H1 (cell line): ENCODE results near the gene PRCD. TPM values are rescaled to one million over a fixed set of nuclear protein-coding genes. Genes with fewer than 3 reads are reported as not detected.
A peak's percentile ranks its signal among the peaks of the same experiment; 100 is the strongest.

ENCODE experiments used
- CTCF ChIA-PET: fragments of 300-600 bp; sonication (Branson Sonifier 250); formaldehyde crosslinking; loops from one replicate; lab custom pipeline; 2021; ENCODE audit not compliant: partially characterized antibody; lab: Charles Lee
- POLR2A ChIA-PET: fragments of 300-600 bp; sonication (Branson Sonifier 250); formaldehyde crosslinking; loops from one replicate; lab custom pipeline; 2021; ENCODE audit warnings: inconsistent platforms; ENCODE audit not compliant: partially characterized antibody; lab: Charles Lee
- DNase-seq, 2 experiments: peaks; one replicate each; pipeline versions ENCODE4 v3.0.0 to v3.0.0-alpha.2; 2010 to 2022; ENCODE audit warnings: low spot score in 2 of 2, low read depth in 1 of 2, mixed read lengths in 1 of 2
- FAIRE-seq: peaks from 2 replicates; lab custom pipeline; 2011; peaks lifted over from hg19 to GRCh38; lab: Jason Lieb, UNC
- H2AFZ ChIP-seq: 2 replicates; pipeline ENCODE4 v1.8.1; 2012; ENCODE audit warnings: low read length, inconsistent platforms
- H2AK5ac ChIP-seq: 2 replicates; pipeline ENCODE4 v1.6.1; 2013; ENCODE audit warnings: low read depth, low read length
- H2BK120ac ChIP-seq: replicated peaks from 2 replicates; pipeline ENCODE3; 2013; ENCODE audit warnings: low read depth, low read length, inconsistent platforms
- H2BK12ac ChIP-seq: 2 replicates; pipeline ENCODE4 v1.6.1; 2013; ENCODE audit warnings: low read depth, low read length
- H2BK15ac ChIP-seq: 2 replicates; pipeline ENCODE4 v1.6.1; 2013; ENCODE audit warnings: low read length
- H2BK20ac ChIP-seq: 2 replicates; pipeline ENCODE4 v1.6.1; 2013; ENCODE audit warnings: low read length
- H2BK5ac ChIP-seq: 2 replicates; pipeline ENCODE4 v1.6.1; 2013; ENCODE audit warnings: low read depth, low read length
- H3K14ac ChIP-seq: 2 replicates; pipeline ENCODE4 v1.6.1; 2013; ENCODE audit warnings: inconsistent platforms; ENCODE audit not compliant: insufficient read length
- H3K18ac ChIP-seq: 2 replicates; pipeline ENCODE4 v1.6.1; 2013; ENCODE audit warnings: low read length; ENCODE audit errors: extremely low read depth
- H3K23ac ChIP-seq: 2 replicates; pipeline ENCODE4 v1.6.1; 2013; ENCODE audit warnings: inconsistent platforms; ENCODE audit not compliant: insufficient read length
- H3K23me2 ChIP-seq: 2 replicates; pipeline ENCODE4 v1.6.1; 2013; ENCODE audit warnings: low read depth, low read length
- H3K27ac ChIP-seq: 2 replicates; pipeline ENCODE4 v1.6.1; 2011; ENCODE audit warnings: low read depth, low read length, inconsistent platforms
- H3K27me3 ChIP-seq, 4 experiments: replicated peaks in 1 of 4; 1 replicate in 1 of 4; 2 replicates in 3 of 4; pipeline versions ENCODE4 v1.6.1 to v1.8.1; 2011 to 2013; ENCODE audit warnings: low read length in 3 of 4, mild to moderate bottlenecking in 3 of 4, inconsistent platforms in 2 of 4, mixed read lengths in 2 of 4, moderate library complexity in 1 of 4; ENCODE audit not compliant: control insufficient read depth in 3 of 4, insufficient read depth in 3 of 4; ENCODE audit errors: extremely low read depth in 1 of 4
- H3K36me3 ChIP-seq, 4 experiments: 2 replicates each; pipeline versions ENCODE4 v1.6.1 to v1.8.1; 2011 to 2013; ENCODE audit warnings: mild to moderate bottlenecking in 4 of 4, low read length in 3 of 4, moderate library complexity in 2 of 4, control low read depth in 1 of 4, inconsistent platforms in 1 of 4; ENCODE audit not compliant: insufficient read depth in 4 of 4, control insufficient read depth in 2 of 4
- H3K4ac ChIP-seq: replicated peaks from 2 replicates; pipeline ENCODE3; 2013; ENCODE audit warnings: low read length, low read depth, mixed read lengths, inconsistent platforms; ENCODE audit not compliant: insufficient read length
- H3K4me1 ChIP-seq, 4 experiments: replicated peaks in 1 of 4; 1 replicate in 1 of 4; 2 replicates in 3 of 4; pipeline versions ENCODE4 v1.6.1 to v1.8.1; 2011 to 2013; ENCODE audit warnings: low read length in 3 of 4, inconsistent platforms in 2 of 4, mixed read lengths in 1 of 4; ENCODE audit not compliant: insufficient read depth in 4 of 4, control insufficient read depth in 3 of 4
- H3K4me2 ChIP-seq, 2 experiments: 2 replicates each; pipeline versions ENCODE4 v1.6.1 to v1.8.1; 2011 to 2013; ENCODE audit warnings: low read depth in 2 of 2, low read length in 2 of 2, control low read depth in 1 of 2, inconsistent platforms in 1 of 2, mild to moderate bottlenecking in 1 of 2; ENCODE audit not compliant: insufficient read depth in 1 of 2
- H3K4me3 ChIP-seq, 4 experiments: fragments of 200-600, 300-600 bp in 1 of 4; sonication (generic), shearing (Covaris generic), sonication (Bioruptor Twin) in 1 of 4; 2 replicates each; pipeline versions ENCODE4 v1.5.1 to v1.8.1; 2011 to 2016; ENCODE audit warnings: low read length in 4 of 4, low read depth in 3 of 4, control low read depth in 2 of 4, inconsistent platforms in 2 of 4, mild to moderate bottlenecking in 2 of 4, mixed read lengths in 1 of 4, moderate library complexity in 1 of 4; ENCODE audit not compliant: insufficient read depth in 2 of 4; ENCODE audit errors: extremely low read depth in 1 of 4
- H3K56ac ChIP-seq: replicated peaks from 2 replicates; pipeline ENCODE3; 2013; ENCODE audit warnings: low read depth, mild to moderate bottlenecking, mixed read lengths, low read length, inconsistent platforms; ENCODE audit not compliant: insufficient read length
- H3K79me1 ChIP-seq: 2 replicates; pipeline ENCODE4 v1.6.1; 2013; ENCODE audit warnings: low read depth, low read length, control low read depth
- H3K79me2 ChIP-seq, 2 experiments: 2 replicates each; pipeline versions ENCODE4 v1.6.1 to v1.8.1; 2012 to 2013; ENCODE audit warnings: low read length in 2 of 2, mild to moderate bottlenecking in 2 of 2, inconsistent platforms in 1 of 2; ENCODE audit not compliant: insufficient read depth in 2 of 2, control insufficient read depth in 1 of 2
- H3K9ac ChIP-seq, 4 experiments: replicated peaks in 1 of 4; 1 replicate in 1 of 4; 2 replicates in 3 of 4; pipeline versions ENCODE4 v1.6.1 to v1.8.1; 2011 to 2013; ENCODE audit warnings: low read depth in 3 of 4, low read length in 3 of 4, control low read depth in 2 of 4, mild to moderate bottlenecking in 2 of 4, moderate library complexity in 2 of 4, inconsistent platforms in 1 of 4; ENCODE audit errors: extremely low read depth in 1 of 4
- H3K9me3 ChIP-seq, 2 experiments: 2 replicates each; pipeline versions ENCODE4 v1.6.1 to v1.8.1; 2012 to 2013; ENCODE audit warnings: mild to moderate bottlenecking in 2 of 2, moderate library complexity in 2 of 2, control low read depth in 1 of 2, inconsistent platforms in 1 of 2, low read depth in 1 of 2, low read length in 1 of 2, mixed read lengths in 1 of 2; ENCODE audit not compliant: insufficient read depth in 2 of 2
- H4K20me1 ChIP-seq, 2 experiments: replicated peaks in 1 of 2; 2 replicates each; pipeline versions ENCODE3 to v1.8.1; 2011 to 2013; ENCODE audit warnings: inconsistent platforms in 2 of 2, low read length in 2 of 2, mild to moderate bottlenecking in 1 of 2; ENCODE audit not compliant: insufficient read depth in 2 of 2, control insufficient read depth in 1 of 2
- H4K5ac ChIP-seq: 2 replicates; pipeline ENCODE4 v1.6.1; 2013; ENCODE audit warnings: low read length, low read depth, mixed read lengths, inconsistent platforms; ENCODE audit not compliant: insufficient read length
- H4K8ac ChIP-seq: 2 replicates; pipeline ENCODE4 v1.8.0; 2013; ENCODE audit warnings: mild to moderate bottlenecking, moderate library complexity, low read length, inconsistent platforms; ENCODE audit not compliant: insufficient read depth; ENCODE audit errors: extremely low read depth
- H4K91ac ChIP-seq: replicated peaks from 2 replicates; pipeline ENCODE3; 2013; ENCODE audit warnings: low read length, mixed read lengths, inconsistent platforms; ENCODE audit not compliant: insufficient read length
- CHD2 ChIP-seq: IDR thresholded peaks from 2 replicates; pipeline ENCODE4 v1.6.1; 2012; ENCODE audit warnings: low read length, improper control_type of control experiment
- EGR1 ChIP-seq: IDR thresholded peaks from 2 replicates; pipeline ENCODE4 v1.6.1; 2011; ENCODE audit warnings: low read depth, low read length, borderline replicate concordance
- EZH2 ChIP-seq: fragments of 200-600 bp; sonication (generic); IDR thresholded peaks from 2 replicates; pipeline ENCODE4 v1.7.1; 2012; ENCODE audit warnings: low read depth, mild to moderate bottlenecking, moderate library complexity, low read length, inconsistent platforms; ENCODE audit not compliant: severe bottlenecking
- FOSL1 ChIP-seq: IDR thresholded peaks from 2 replicates; pipeline ENCODE4 v1.6.1; 2011; ENCODE audit warnings: mild to moderate bottlenecking, low read depth, low read length, moderate library complexity; ENCODE audit not compliant: insufficient read depth
- KDM1A ChIP-seq: fragments of 200-600, 300-600 bp; sonication (generic); IDR thresholded peaks from 2 replicates; pipeline ENCODE4 v1.7.1; 2016; ENCODE audit warnings: mild to moderate bottlenecking, low read length, borderline replicate concordance
- MAFK ChIP-seq: IDR thresholded peaks from 2 replicates; pipeline ENCODE4 v1.6.1; 2012; ENCODE audit warnings: low read depth, mild to moderate bottlenecking, improper control_type of control experiment, low read length
- RBBP5 ChIP-seq: IDR thresholded peaks from 2 replicates; pipeline ENCODE4 v1.7.1; 2012; ENCODE audit warnings: low read depth, mild to moderate bottlenecking, inconsistent platforms, low read length, moderate library complexity, borderline replicate concordance
- RFX5 ChIP-seq: IDR thresholded peaks from 2 replicates; pipeline ENCODE4 v1.6.1; 2011; ENCODE audit warnings: low read depth, low read length, improper control_type of control experiment, borderline replicate concordance
- RXRA ChIP-seq: IDR thresholded peaks from 2 replicates; pipeline ENCODE4 v1.6.1; 2011; ENCODE audit warnings: low read depth, mild to moderate bottlenecking, low read length, moderate library complexity; ENCODE audit not compliant: insufficient read depth
- SIX5 ChIP-seq: IDR thresholded peaks from 2 replicates; pipeline ENCODE4 v1.6.1; 2011; ENCODE audit warnings: mild to moderate bottlenecking, low read depth, low read length
- TAF7 ChIP-seq: optimal IDR thresholded peaks from 2 replicates; pipeline ENCODE3; 2011; ENCODE audit warnings: low read depth, mild to moderate bottlenecking, inconsistent platforms, low read length, moderate library complexity, borderline replicate concordance
- TBP ChIP-seq: IDR thresholded peaks from 2 replicates; pipeline ENCODE4 v1.6.1; 2011; ENCODE audit warnings: low read depth, low read length, improper control_type of control experiment
- WGBS, 2 experiments: shearing (Covaris generic) in 1 of 2; methylation state at CpG; one replicate each; pipeline versions ENCODE4 v1.1.6 to v1.1.7; 2013 to 2015; ENCODE audit warnings: low lambda C conversion rate in 2 of 2, mixed read lengths in 2 of 2, inconsistent platforms in 1 of 2, low coverage in 1 of 2, missing lambda C conversion rate in 1 of 2; ENCODE audit not compliant: insufficient replicate concordance in 2 of 2, insufficient coverage in 1 of 2, insufficient read length in 1 of 2; ENCODE audit errors: extremely low coverage in 1 of 2, missing lambda C conversion rate in 1 of 2; 5-methylcytosine and 5-hydroxymethylcytosine counted together
- polyA plus RNA-seq, 7 experiments: library from polyadenylated mRNA; depleted of rRNA in 3 of 7; stranded (reverse) in 5 of 7; unstranded in 2 of 7; fragments of >200 nt in 5 of 7; fragments of 200-250 nt in 2 of 7; gene quantifications; 1 replicate in 5 of 7; 2 replicates in 1 of 7; 4 replicates in 1 of 7; pipeline versions ENCODE4 v1.2.1 to v1.2.3, GENCODE V29; 2011 to 2013; ENCODE audit warnings: missing spikeins in 2 of 7, mixed read lengths in 2 of 7
- total RNA-seq: library from RNA; stranded (reverse); fragmentation: NEBNext Ultra II Directional; extraction: Animal tissue kit (Norgen Biotek cat#: 25700); gene quantifications from 2 replicates; pipeline ENCODE4 v1.2.1, GENCODE V29; 2021

The PRCD gene
- total and polyA plus RNA-seq, 2 of the 8 experiments (the other 6 are each of a cell fraction or from before 2014, with no cell fraction given): 0.77 to 2.1 TPM

- Histone ChIP-seq H4K20me1 (peaks cover 0 to 7% of the 10 kb centered on the region in 2 experiments), H2BK5ac (no peak overlapping the region), H2AK5ac (peak overlapping the region; percentile 76; the same call in 1 of the 2 replicates), H3K4me1 (peaks cover 4 to 26% (median 10%) of the 10 kb centered on the region in 4 experiments; a peak in 6 of 7 replicates), H3K9me3 (no peaks in the 10 kb centered on the region), H3K4me3 (no peak overlapping the region), H3K56ac (no peak overlapping the region), H3K36me3 (no peaks in the 10 kb centered on the region), H3K9ac (no peak overlapping the region), H2BK15ac (no peak overlapping the region), H3K23ac (no peak overlapping the region), H3K23me2 (peaks cover 6% of the 10 kb centered on the region; the same call in 1 of the 2 replicates), H4K91ac (no peak overlapping the region), H2AFZ (no peak overlapping the region), H3K27ac (no peak overlapping the region), H3K27me3 (no peaks in the 10 kb centered on the region), H2BK12ac (peak overlapping the region; percentile 80; the same call in 1 of the 2 replicates), H3K14ac (no peak overlapping the region), H3K4ac (no peak overlapping the region), H3K79me2 (no peaks in the 10 kb centered on the region; a peak in 1 of 4 replicates), H2BK20ac (no peak overlapping the region), H3K4me2 (no peak overlapping the region), H3K18ac (no peak overlapping the region), H4K5ac (no peak overlapping the region), H4K8ac (no peak overlapping the region), H3K79me1 (no peaks in the 10 kb centered on the region), H2BK120ac (peak overlapping the region; percentile 38)
- DNase-seq (no peak), FAIRE-seq (no peak)
- POLR2A ChIA-PET: interaction anchor here (0.7 to 2.1 kb wide), 4 partner anchors 8 to 19 kb away, joined by 4 to 8 read pairs (median 4); partner anchors contain the start of gene PRCD
- WGBS, 2 experiments: 78% methylated on average over 9 of the region's 9 CpGs; no CpG with 5 or more reads in 1 of the 2 experiments
- CTCF ChIA-PET: interaction anchor here (0.5 to 5.2 kb wide), 11 partner anchors 9 to 712 kb away, joined by 3 to 39 read pairs (median 3); no protein-coding TSS in a partner anchor
- TF ChIP-seq FOSL1 (no peak), RFX5 (no peak), TAF7 (no peak), MAFK (no peak), RBBP5 (no peak), TBP (no peak), CHD2 (no peak), EZH2 (no peak), SIX5 (no peak), RXRA (no peak), KDM1A (no peak), EGR1 (no peak)
These were observed 8.8 kb downstream of the PRCD start for GRCh38 chr17:76548378-76549214.
